Occipital lobe (tissue), 2 donors: ENCODE data around the gene RPL22. TPM values are rescaled to one million over a fixed set of nuclear protein-coding genes. Genes with fewer than 3 reads are reported as not detected.

Experiments
- DNase-seq: peaks from one replicate; lab custom pipeline; 2025; lab: John Stamatoyannopoulos, UW
- total RNA-seq: library from RNA; depleted of rRNA; stranded (reverse); fragments of >200 nt; gene quantifications from one replicate; pipeline ENCODE4 v1.2.3, GENCODE V29; 2014

Gene RPL22
- total RNA-seq, 1 donor from 2014 or later = 371 TPM

GRCh38 chr1:6157132-6157527, 42.3 kb downstream of the RPL22 start:
- DNase-seq = no peak

GRCh38 chr1:6154525-6155319, 44.7 kb downstream of the RPL22 start:
- DNase-seq = no peak

GRCh38 chr1:6152882-6153281, 46.5 kb downstream of the RPL22 start:
- no peak for DNase-seq

GRCh38 chr1:6152181-6152580, 47.2 kb downstream of the RPL22 start:
- DNase-seq = no peak

- no peak for DNase-seq
Observed at GRCh38 chr1:6151291-6151822, 48.0 kb downstream of the RPL22 start.

- no peak for DNase-seq
Observed at GRCh38 chr1:6150006-6150938, 49.1 kb downstream of the RPL22 start.

- DNase-seq = no peak
Observed at GRCh38 chr1:6149597-6149996, 49.8 kb downstream of the RPL22 start.

GRCh38 chr1:6148497-6149241, 50.7 kb downstream of the RPL22 start:
- peak; percentile 68 for DNase-seq

GRCh38 chr1:6145864-6146410, 53.5 kb downstream of the RPL22 start:
- no peak for DNase-seq

- no peak for DNase-seq
Observed at GRCh38 chr1:6145396-6145750, 54.0 kb downstream of the RPL22 start.

- DNase-seq = no peak
Observed at GRCh38 chr1:6144647-6145395, 54.6 kb downstream of the RPL22 start.

- DNase-seq = no peak
Observed at GRCh38 chr1:6144175-6144574, 55.2 kb downstream of the RPL22 start.

GRCh38 chr1:6143395-6143794, 56.0 kb downstream of the RPL22 start:
- no peak for DNase-seq

- DNase-seq = peak; percentile 53
Observed at GRCh38 chr1:6142734-6143133, 56.7 kb downstream of the RPL22 start.

- DNase-seq = no peak
Observed at GRCh38 chr1:6142036-6142621, 57.3 kb downstream of the RPL22 start.

GRCh38 chr1:6141592-6141991, 57.8 kb downstream of the RPL22 start:
- no peak for DNase-seq

- DNase-seq = no peak
Observed at GRCh38 chr1:6140413-6140812, 59.0 kb downstream of the RPL22 start.

GRCh38 chr1:6137758-6138157, 61.6 kb downstream of the RPL22 start:
- DNase-seq = no peak

GRCh38 chr1:6136516-6137220, 62.7 kb downstream of the RPL22 start:
- DNase-seq = no peak
